ENCODE measurements around the gene NMUR2.

The NMUR2 gene

GRCh38 chr5:152405145-152405544 lies at the start of gene NMUR2:
Gene NMUR2, minus strand, starts transcription at chr5:152405279. Its CDS starts 166 bp downstream, at chr5:152405113.
- DNase-seq, result no peak

GRCh38 chr5:152443935-152444334 lies 38.9 kb upstream of the NMUR2 start:
- DNase-seq, result no peak

GRCh38 chr5:152439791-152440190 lies 34.7 kb upstream of the NMUR2 start:
- DNase-seq, result no peak

GRCh38 chr5:152437866-152438265 lies 32.8 kb upstream of the NMUR2 start:
- DNase-seq, result no peak

GRCh38 chr5:152427721-152428120 lies 22.6 kb upstream of the NMUR2 start:
- DNase-seq, result no peak

- DNase-seq, result no peak
Measured at GRCh38 chr5:152425083-152425482, 20.0 kb upstream of the NMUR2 start.

- DNase-seq, result no peak
Measured at GRCh38 chr5:152424501-152424900, 19.4 kb upstream of the NMUR2 start.

GRCh38 chr5:152422081-152422480 lies 17.0 kb upstream of the NMUR2 start:
- no peak for DNase-seq

GRCh38 chr5:152412129-152412528 lies 7.0 kb upstream of the NMUR2 start:
- DNase-seq, result no peak

GRCh38 chr5:152406082-152406481 lies 1.0 kb upstream of the NMUR2 start:
- no peak for DNase-seq

- no peak for DNase-seq
Measured at GRCh38 chr5:152404494-152404893, 585 bp downstream of the NMUR2 start.

GRCh38 chr5:152403046-152403445 lies 2.0 kb downstream of the NMUR2 start:
- DNase-seq, result no peak

- DNase-seq, result no peak
Measured at GRCh38 chr5:152400846-152401245, 4.2 kb downstream of the NMUR2 start.

- DNase-seq, result peak; percentile 35
Measured at GRCh38 chr5:152397581-152397980, 7.5 kb downstream of the NMUR2 start.

GRCh38 chr5:152393441-152393840 lies 11.6 kb downstream of the NMUR2 start:
- no peak for DNase-seq

GRCh38 chr5:152389208-152389849 lies 15.8 kb downstream of the NMUR2 start:
- no peak for DNase-seq

- DNase-seq, result no peak
Measured at GRCh38 chr5:152388610-152389009, 16.5 kb downstream of the NMUR2 start.

- DNase-seq, result no peak
Measured at GRCh38 chr5:152380415-152381123, 24.5 kb downstream of the NMUR2 start.

- DNase-seq, result peak; percentile 42
Measured at GRCh38 chr5:152379331-152379730, 25.7 kb downstream of the NMUR2 start.

- peak; percentile 30 for DNase-seq
Measured at GRCh38 chr5:152378730-152379129, 26.3 kb downstream of the NMUR2 start.

- no peak for DNase-seq
Measured at GRCh38 chr5:152376886-152377285, 28.2 kb downstream of the NMUR2 start.

- no peak for DNase-seq
Measured at GRCh38 chr5:152374711-152375275, 30.3 kb downstream of the NMUR2 start.

- DNase-seq, result peak; percentile 2
Measured at GRCh38 chr5:152372875-152373274, 32.2 kb downstream of the NMUR2 start.

GRCh38 chr5:152369298-152369697 lies 35.8 kb downstream of the NMUR2 start:
- no peak for DNase-seq

All from OCI-M1 (cell line).